ENCODE results near the gene MRPL58. TPM values are rescaled to one million over a fixed set of nuclear protein-coding genes. Genes with fewer than 3 reads are reported as not detected.
"Not testable (repeated sequence)": the region's sequence is repeated elsewhere in the genome, so short reads cannot be mapped to it uniquely, and the experiment has no call there.

MRPL58 gene
- total RNA-seq, 4 donors from 2014 or later: 97.9 to 141 (median 107) TPM

DNA sequence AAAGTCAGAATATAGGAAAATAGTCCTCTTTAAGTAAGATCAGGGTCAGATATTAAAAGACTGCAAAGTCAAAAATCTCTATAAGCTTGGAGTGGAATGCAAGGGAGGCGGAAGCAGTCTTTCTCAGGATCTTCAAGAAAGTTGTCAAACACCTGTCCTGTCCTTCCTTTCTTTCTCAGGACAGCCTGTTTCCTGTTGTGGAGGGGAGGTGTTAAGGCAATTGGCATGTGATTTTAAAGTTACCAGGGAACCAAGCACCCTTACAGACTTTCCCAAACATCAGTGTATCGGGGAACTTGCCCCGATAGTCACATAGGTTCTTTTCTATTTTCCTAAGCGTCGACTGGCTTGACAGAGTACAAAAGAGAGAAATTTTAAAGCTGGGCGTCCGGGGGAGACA, 32.2 kb downstream of the MRPL58 start:
- Histone ChIP-seq H3K4me3 (no peak overlapping the region), H3K27ac (peak overlapping the region in 1 of 4 donors; percentile 7), H3K27me3 (no peaks in the 10 kb centered on the region), H3K4me1 (peaks cover 26 to 28% of the 10 kb centered on the region in 2 donors), H3K36me3 (peaks cover 0 to 27% of the 10 kb centered on the region in 2 donors), H3K9me3 (no peaks in the 10 kb centered on the region)
- intact Hi-C loops (cut with DNase I; ENCODE audit: low total_unique reads) (no loop called here), in situ Hi-C loops (cut with MboI; ENCODE audit: low sequenced_read_pairs in 4 of 4) (no loop called here)
- DNase-seq: no peak
- ATAC-seq: no peak
- TF ChIP-seq, protein P1, sequence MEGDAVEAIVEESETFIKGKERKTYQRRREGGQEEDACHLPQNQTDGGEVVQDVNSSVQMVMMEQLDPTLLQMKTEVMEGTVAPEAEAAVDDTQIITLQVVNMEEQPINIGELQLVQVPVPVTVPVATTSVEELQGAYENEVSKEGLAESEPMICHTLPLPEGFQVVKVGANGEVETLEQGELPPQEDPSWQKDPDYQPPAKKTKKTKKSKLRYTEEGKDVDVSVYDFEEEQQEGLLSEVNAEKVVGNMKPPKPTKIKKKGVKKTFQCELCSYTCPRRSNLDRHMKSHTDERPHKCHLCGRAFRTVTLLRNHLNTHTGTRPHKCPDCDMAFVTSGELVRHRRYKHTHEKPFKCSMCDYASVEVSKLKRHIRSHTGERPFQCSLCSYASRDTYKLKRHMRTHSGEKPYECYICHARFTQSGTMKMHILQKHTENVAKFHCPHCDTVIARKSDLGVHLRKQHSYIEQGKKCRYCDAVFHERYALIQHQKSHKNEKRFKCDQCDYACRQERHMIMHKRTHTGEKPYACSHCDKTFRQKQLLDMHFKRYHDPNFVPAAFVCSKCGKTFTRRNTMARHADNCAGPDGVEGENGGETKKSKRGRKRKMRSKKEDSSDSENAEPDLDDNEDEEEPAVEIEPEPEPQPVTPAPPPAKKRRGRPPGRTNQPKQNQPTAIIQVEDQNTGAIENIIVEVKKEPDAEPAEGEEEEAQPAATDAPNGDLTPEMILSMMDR (IDR thresholded peaks at IDR 0.05 in 4 of 5, conservative IDR thresholded peaks at IDR 0.05 in 1 of 5): no peak
- no peak for TF ChIP-seq POLR2A (IDR thresholded peaks at IDR 0.05)

DNA sequence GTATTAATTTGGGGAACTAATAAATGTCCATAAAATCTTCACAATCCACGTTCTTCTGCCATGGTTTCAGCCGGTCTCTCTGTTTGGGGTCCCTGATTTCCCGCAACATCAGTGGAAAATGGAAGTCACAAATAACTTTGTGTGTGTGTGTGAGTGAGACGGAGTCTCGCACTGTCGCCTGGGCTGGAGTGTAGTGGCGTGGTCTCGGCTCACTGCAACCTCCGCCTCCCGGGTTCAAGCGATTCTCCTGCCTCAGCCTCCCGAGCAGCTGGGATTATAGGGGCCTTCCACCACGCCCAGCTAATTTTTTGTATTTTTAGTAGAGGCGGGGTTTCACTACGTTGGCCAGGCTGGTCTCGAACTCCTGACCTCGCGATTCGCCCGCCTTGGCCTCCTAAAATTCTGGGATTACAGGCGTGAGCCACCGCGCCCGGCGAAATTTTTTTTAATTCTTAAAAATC, 33.5 kb downstream of the MRPL58 start:
- in situ Hi-C loops (cut with MboI; ENCODE audit: low sequenced_read_pairs in 4 of 4): not testable (repeated sequence)
- H3K27ac ChIP-seq: peak overlapping the region; percentile 98 to 100 (median 98)
- H3K4me1 ChIP-seq: peaks cover 26 to 28% of the 10 kb centered on the region in 2 donors

DNA sequence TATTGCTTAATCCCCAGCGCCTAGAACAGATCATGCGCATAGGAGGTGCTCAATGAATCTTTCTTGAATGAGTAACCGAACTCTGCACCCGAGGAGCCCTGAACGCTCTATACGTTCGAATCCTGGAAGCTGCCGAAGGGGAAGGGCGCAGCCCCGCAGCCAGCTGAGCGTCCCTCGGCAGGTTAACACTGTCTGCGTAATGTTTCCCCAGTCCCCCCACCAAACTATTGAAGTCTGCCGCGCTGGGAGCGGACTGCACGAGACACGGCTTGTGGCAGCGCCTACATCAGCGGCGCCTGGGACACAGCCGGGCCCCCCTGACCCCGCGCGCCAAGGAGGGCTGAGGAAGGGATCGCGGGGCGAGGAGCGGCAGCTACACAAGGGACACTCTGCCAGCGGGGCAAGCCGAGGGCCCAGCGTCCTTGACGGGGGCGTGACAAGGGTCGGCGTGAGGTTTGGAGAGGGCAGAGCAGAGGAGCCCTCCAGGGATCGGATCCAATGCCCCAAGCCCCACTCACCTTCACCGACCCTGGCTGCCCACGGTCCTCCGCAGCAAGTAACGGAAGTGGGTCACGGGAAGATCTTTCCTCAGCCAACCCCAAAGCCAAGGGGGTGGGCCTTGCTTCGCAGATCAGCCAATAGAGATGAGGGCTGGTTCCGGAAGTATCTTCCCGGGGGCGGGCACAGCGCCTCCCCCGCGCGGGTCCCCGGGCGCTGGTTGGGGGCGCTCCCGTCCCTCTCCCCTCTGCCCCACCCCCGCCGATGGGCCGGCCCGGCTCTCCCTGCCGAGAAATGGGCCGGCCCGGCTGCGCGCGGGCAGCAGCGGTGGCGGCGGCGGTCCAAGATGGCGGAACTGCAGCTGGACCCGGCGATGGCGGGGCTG, 34.2 kb downstream of the MRPL58 start, which contains the start of the genes ATP5PD and KCTD2:
Gene ATP5PD, minus strand, starts transcription at position 563 of the 883 bp plus-strand sequence. CDS start 4,319 bp downstream, outside the sequence.
Gene KCTD2, plus strand, starts transcription at position 819 of the 883 bp plus-strand sequence. Its CDS starts 26 bp downstream, at position 845.
- DNase-seq: peak; percentile 95 to 97
- ATAC-seq: peak; percentile 99
- intact Hi-C loops (cut with DNase I; ENCODE audit: low total_unique reads): loop anchor here (1.0 kb wide), 1 partner anchor 11 kb away; no protein-coding TSS in a partner anchor
- Histone ChIP-seq H3K27ac (peak within 1 kb of the TSS; percentile 98 to 100 (median 98)), H3K27me3 (no peaks in the 10 kb centered on the region), H3K9me3 (no peaks in the 10 kb centered on the region), H3K4me3 (peak within 1 kb of the TSS; percentile 84 to 100 (median 96)), H3K36me3 (peaks cover 0 to 16% of the 10 kb centered on the region in 2 donors), H3K4me1 (peaks cover 26 to 28% of the 10 kb centered on the region in 2 donors)
- in situ Hi-C loops (cut with MboI; ENCODE audit: low sequenced_read_pairs in 4 of 4): no loop called here
- TF ChIP-seq POLR2A (IDR thresholded peaks at IDR 0.05): peak; percentile 96 to 98
- TF ChIP-seq, protein P1 (IDR thresholded peaks at IDR 0.05 in 4 of 5, conservative IDR thresholded peaks at IDR 0.05 in 1 of 5): no peak

More for the DNA sequence above, 33.5 kb downstream of the MRPL58 start:
- H3K9me3 ChIP-seq; ATAC-seq; H3K27me3 ChIP-seq; DNase-seq; intact Hi-C loops (cut with DNase I; ENCODE audit: low total_unique reads): not testable (repeated sequence)
- H3K4me3 ChIP-seq: peak overlapping the region; percentile 84 to 100 (median 96)
- H3K36me3 ChIP-seq: peaks cover 0 to 23% of the 10 kb centered on the region in 2 donors

DNA sequence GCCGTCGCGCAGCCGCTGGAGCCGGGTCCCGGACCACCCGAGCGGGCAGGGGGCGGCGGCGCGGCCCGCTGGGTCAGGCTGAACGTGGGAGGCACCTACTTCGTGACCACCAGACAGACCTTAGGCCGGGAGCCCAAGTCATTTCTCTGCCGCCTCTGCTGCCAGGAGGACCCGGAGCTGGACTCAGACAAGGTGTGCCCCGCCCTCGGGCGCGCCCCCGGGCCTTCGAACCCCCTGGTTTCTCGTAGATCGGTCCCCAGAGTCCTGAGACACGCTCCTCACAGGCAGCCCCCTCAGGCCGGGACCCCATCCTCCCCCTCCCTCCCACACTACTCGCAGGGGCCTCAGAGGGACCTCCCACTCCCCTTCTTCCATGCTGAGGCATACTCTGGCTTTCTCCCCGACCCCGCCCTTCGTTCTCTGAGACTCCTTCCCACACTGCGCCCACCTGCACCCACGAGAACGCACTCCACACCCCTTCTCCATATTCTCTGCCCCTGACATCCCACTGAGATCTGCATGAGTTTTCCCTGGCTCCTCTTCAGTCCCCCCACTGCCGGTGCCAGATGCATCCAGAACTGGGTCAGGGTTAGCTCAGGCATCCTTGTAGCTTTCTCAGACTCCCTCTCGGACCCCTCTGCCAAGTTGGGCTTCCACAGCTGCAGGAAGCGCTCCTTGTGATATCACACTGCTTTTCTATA, 35.1 kb downstream of the MRPL58 start:
- peaks cover 0 to 14% of the 10 kb centered on the region in 2 donors for H3K36me3 ChIP-seq
- TF ChIP-seq, protein P1 (IDR thresholded peaks at IDR 0.05 in 4 of 5, conservative IDR thresholded peaks at IDR 0.05 in 1 of 5): no peak
- TF ChIP-seq POLR2A (IDR thresholded peaks at IDR 0.05): no peak
- H3K4me1 ChIP-seq: peaks cover 26 to 28% of the 10 kb centered on the region in 2 donors
- no peaks in the 10 kb centered on the region for H3K27me3 ChIP-seq
- ATAC-seq (peak; percentile 9 to 26), DNase-seq (peak in 1 of 2 donors; percentile 43)
- in situ Hi-C loops (cut with MboI; ENCODE audit: low sequenced_read_pairs in 4 of 4) (no loop called here), intact Hi-C loops (cut with DNase I; ENCODE audit: low total_unique reads) (loop anchor here (1.0 kb wide), 1 partner anchor 12 kb away; no protein-coding TSS in a partner anchor)
- H3K4me3 ChIP-seq: peak overlapping the region; percentile 72 to 100 (median 96)
- peak overlapping the region; percentile 98 to 100 (median 98) for H3K27ac ChIP-seq
- H3K9me3 ChIP-seq: no peaks in the 10 kb centered on the region

Measured in gastrocnemius medialis (tissue), 4 donors.